ENCODE measurements around the gene MPP7.
"Not testable (repeated sequence)": the region's sequence is repeated elsewhere in the genome, so short reads cannot be mapped to it uniquely, and the experiment has no call there.

MPP7 gene

DNA sequence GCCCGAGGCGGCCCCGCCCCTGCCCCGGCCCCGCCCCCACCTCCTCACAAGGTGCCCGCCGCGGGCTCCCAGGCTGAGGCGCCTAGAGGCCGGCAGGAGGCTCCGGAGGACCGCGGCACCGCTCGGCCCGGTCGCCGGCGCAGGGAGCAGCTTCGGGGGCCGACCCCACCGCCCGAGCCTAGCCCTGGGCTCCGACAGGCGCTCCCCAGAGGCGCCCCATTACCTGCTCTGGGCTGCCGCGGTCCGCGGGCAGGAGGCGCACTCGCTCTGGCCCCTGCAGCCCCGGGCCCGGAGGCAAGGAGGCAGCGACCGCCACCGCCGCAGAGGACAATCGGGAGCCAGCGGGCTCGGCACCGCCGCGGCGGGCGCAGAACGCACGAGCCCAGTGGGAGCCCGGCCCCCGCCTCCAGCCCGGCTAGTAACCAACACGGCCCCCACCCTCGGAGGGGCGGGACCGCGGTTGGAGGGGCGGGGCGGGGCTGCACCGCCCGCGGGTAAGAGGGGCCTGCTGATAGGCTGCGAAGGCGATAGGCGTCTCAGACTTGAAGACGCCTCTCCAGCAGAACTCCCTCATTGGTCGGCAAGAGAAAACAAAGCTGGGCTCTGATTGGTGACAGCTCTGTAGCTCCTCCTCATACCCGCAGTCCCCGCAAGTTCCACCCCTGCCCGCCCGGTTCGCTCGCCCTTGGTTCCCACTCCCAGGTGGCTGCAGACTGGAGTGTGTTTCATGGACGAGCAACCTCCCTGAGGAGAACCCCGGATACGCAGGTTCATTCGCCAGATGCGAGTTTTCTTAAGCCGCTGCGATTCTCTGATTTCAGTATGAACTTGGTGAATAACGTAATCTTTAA lies at the start of gene MPP7:
TSS of gene MPP7 (minus strand) at position 427 of the 851 bp plus-strand sequence. CDS start 64,460 bp downstream, outside the sequence.
- peak; percentile 100 for DNase-seq (ENCODE audit: low spot score)

DNA sequence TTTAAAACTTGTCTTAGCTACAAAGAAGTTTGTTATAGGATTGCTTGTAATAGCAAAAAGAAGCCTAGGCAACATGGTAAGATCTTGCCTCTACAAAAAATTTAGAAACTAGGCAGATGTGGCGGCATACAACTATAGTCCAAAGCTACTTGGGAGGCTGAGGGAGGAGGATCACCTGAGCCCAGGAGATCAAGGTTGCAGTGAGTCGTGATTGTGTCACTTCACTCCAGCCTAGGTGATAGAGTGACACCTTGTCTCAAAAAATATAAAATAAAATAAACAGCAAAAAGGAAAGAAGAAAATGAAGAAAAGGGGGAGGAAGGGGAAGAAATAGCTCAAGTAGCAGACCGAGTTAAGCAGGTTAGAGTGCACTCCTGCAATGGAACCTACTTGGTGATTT lies 47.0 kb upstream of the MPP7 start:
- no peak for DNase-seq (ENCODE audit: low spot score)

GRCh38 chr10:28343987-28344895 lies 41.4 kb upstream of the MPP7 start:
- DNase-seq (ENCODE audit: low spot score): no peak

DNA sequence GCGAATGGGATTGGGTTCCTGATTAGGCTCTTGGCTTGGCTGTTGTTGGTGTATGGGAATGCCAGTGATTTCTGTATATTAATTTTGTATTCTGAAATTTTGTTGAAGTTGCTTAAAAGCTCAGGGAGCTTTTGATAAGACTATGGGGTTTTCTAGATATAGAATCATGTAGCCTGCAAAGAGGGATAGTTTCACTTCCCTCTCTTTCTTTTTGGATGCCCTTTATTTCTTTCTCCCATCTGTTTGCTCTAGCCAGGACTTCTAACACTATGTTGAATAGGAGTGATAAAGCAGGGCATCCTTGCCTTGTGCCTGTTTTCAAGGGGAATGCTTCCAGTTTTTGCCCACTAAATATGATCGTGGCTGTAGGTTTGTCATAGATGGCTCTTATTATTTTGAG lies 40.4 kb upstream of the MPP7 start:
- no peak for DNase-seq (ENCODE audit: low spot score)

DNA sequence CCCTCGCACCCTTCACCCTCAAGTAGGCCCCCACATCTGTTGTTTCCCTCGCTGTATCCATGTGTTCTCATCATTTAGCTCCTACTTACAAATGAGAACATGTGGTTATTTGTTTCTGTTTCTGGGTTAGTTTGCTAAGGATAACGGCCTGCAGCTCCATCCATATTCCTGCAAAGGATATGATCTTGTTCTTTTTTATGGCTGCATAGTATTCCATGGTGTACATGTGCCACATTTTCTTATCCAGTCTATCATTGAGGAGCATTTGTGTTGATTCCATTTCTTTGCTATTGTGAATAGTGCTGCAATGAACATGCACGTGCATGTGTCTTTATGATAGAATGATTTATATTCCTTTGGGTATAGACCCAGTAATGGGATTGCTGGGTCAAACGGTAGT lies 38.8 kb upstream of the MPP7 start:
- not testable (repeated sequence) for DNase-seq (ENCODE audit: low spot score)

DNA sequence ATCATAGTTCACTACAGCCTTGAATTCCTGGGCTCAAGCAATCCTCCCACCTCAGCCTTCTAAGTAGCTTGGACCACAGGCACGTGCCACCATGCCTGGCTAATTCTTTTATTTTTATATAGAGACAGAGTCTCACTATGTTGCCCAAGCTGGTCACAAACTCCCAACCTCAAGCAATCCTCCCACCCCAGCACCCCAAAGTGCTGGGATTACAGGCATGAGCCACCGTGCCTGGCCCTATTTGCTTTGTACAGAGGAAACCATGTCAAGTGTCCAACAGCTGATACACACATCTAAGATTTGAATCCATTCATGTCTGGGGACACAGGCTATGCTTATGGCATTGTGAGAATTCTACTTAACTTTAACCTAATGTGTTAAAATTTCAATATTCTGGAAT lies 29.9 kb upstream of the MPP7 start:
- no peak for DNase-seq (ENCODE audit: low spot score)

- no peak for DNase-seq (ENCODE audit: low spot score)
These were observed 29.0 kb upstream of the MPP7 start for GRCh38 chr10:28331841-28332240.

DNA sequence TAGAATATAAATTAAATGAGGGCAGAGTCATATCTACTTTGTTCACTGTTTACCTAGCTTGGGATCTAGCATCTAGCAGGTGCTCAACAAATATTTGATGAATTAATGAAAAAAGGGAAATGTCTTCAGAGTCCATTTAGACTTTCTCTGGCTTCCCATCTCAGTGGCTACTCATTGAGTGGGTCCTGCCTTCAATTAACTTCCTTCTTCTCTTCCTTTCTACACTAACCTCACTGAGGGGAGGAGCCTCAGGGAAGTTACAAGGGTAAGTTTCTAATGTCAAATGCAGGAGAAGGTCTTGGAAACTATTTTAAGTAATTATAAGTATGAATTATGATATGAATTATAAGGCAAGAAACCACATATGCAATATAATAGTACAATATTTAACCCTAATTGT lies 28.2 kb upstream of the MPP7 start:
- DNase-seq (ENCODE audit: low spot score): no peak

DNA sequence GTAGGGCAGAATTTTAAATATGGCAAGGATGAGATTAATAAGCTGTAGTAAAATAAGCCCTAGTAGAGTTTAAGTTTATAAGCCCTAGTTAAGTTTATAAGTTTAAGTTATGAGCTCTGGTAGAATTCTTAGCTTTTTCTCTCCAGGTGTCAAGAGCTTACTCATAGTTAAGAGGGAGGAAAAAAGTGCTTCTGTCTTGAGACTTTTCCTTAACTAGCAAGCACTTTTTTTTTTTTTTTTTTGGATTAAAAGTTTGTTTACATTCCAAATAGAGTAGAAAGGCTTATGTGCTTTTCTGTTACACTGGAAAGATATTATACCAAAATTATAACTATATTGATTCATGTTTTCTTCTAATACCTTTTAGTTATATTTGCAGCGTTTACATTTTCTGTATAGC lies 25.5 kb upstream of the MPP7 start:
- no peak for DNase-seq (ENCODE audit: low spot score)

GRCh38 chr10:28327491-28327880 lies 24.6 kb upstream of the MPP7 start:
- DNase-seq (ENCODE audit: low spot score): no peak

DNA sequence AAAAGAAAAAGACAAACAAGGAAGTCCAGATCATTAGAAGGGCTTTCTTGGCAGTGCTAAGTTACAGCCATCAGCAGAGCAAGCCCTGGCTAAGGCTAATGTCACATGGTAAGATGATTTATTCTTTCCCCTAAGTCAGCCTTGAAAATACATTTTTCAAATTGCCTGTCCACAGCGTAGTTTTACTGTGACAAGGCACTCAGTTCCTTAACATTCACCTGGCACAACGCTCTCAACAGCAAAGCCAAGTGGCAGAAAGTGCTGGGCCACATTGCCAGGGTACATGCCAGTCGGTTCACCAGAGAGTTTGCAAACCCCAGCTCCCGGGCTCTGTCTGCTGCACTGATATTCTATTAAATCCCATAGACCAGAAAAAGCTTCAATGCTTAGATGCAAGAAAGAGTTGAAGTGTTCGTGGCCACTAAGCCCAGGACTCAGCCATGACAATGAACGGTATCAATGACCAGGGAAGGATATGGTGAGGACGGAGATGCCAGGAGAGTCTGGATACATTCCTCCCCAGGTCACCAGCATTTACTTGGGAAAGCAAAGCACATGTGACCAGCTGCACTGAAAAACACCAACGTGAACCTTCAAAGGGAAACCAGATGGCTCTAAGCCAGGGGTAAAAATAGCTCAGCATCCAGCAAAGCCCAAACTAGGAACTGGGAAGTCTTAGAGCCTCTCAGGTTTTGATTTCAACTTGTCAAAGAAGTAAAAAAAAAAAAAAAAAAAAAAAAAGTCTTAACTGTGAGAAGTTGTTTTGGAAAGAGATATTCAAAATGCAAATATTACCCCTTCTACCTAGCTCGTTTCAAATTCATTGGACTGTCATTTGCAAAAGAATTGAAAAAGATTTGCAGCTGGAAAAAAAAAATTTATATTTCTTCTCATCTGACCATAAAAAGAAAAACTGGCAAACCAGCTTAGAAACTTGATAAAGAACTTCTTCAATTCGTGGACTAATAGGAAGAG lies 23.9 kb upstream of the MPP7 start:
- DNase-seq (ENCODE audit: low spot score): peak; percentile 79

DNA sequence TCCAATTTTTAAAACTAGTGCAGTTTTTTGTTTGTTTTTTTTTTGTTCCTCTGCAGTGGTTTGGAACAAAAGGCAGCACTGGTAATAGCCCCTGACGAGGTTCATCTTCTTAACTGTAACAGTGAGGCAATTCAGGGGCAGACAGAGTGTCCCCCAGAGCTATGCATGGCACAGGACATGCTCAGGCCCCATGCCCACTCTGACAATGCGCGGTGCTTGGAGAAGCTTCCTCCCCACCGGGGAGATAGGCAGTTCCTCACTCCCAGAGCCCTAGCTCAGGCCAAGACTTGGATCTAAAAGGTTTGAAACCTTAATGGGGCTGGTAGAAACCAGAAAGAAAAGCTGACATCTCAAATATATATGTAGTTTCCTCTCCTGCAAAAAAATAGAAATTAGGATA lies 17.9 kb upstream of the MPP7 start:
- DNase-seq (ENCODE audit: low spot score): peak; percentile 57

DNA sequence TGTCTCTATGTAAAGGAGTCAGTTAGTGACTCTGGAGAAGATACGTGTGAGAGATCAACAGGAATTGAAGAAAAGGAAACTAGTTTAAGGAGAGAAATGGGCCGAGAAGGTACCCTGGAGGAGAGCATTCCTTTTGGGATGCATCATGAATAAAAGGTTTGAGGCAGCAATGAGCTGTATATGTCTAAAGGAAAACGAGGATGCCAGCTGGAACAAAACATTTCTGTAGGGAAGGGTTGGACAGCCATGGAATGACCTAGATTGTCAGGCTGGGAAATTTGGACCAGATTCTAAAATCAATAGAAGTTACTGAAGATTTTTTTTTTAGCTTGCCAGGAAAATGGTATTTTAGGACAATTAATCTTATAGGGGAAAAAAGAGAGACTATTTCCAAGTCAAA lies 17.2 kb upstream of the MPP7 start:
- no peak for DNase-seq (ENCODE audit: low spot score)

- DNase-seq (ENCODE audit: low spot score): not testable (repeated sequence)
These were observed 16.2 kb upstream of the MPP7 start for GRCh38 chr10:28319061-28319460.

GRCh38 chr10:28318626-28319025 lies 15.8 kb upstream of the MPP7 start:
- DNase-seq (ENCODE audit: low spot score): no peak

- DNase-seq (ENCODE audit: low spot score): peak; percentile 95
These were observed 14.9 kb upstream of the MPP7 start for GRCh38 chr10:28317760-28318159.

GRCh38 chr10:28316696-28317095 lies 13.8 kb upstream of the MPP7 start:
- no peak for DNase-seq (ENCODE audit: low spot score)

DNA sequence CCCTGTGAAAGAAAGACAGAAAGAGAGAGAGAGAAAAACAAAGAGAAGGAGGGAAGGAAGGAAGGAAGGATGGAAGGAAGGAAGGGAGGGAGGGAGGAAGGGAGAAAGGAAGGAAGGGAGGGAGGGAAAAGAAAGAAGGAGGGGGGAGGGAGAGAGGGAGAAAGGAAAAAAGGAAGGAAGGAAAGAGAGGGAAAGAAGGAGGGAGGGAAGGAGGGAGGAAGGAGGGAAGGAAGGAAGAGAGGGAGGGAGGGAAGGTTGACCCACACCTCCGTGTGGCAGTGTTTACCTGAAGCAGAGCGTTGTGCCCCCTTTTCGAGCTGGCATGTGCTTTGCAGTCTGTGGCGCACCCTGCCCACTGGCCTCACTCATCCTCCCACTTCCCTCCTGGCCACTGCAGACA lies 12.3 kb upstream of the MPP7 start:
- DNase-seq (ENCODE audit: low spot score): no peak

DNA sequence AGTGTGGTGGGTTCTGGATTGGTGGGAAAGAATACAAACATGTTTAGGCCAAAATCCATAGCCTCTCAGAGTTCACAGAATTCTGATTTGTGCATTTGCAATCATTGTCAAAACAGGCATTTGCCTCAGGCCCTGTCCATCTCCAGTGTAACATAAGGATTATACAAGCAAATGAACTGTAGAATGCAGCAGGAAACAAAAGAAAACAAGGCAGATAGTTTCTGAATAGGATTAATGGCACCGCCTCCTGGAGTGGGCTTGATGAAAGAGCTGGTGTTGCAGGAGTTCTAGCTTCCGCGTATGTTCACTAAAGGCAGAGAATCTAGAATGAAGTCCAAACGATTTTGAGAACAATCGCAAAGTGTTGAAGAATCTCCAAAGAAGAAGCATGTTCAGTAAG lies 11.3 kb upstream of the MPP7 start:
- DNase-seq (ENCODE audit: low spot score): no peak

DNA sequence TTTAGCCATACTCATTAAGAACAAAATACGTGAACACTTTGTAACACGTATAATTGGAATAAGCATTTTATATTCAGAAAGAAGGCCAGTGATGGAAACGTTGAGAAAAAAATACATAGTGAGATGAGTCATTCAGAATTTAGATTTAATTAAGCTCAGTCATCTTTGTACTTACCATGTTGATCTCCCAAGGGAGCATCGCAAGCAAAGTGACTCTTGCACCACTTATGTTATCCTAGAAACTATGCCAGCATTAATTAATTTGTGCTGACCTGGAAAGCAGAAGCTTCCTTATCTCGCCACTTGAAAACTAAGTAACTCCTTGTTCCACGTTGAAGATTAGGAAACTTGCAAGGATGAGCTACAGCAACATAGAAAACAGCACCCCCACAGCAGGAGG lies 9.7 kb upstream of the MPP7 start:
- DNase-seq (ENCODE audit: low spot score): no peak

DNA sequence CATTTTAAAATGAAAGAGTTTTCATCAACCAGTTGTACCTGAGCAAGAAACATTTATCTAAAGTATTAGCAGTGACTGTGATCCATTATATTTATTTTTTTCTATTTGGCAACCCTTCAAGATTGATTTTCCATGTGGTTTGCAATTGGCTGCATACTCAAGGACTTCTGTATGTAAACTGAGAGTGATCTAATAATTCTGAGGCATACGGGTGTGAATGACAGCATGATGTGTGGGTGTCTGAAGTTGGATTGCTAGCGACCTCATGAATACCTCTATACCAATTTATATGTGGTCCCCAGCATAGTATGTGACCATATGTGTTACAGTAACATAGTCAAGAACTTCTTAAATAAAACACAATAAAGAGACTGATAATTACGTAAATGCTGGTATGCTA lies 8.2 kb upstream of the MPP7 start:
- DNase-seq (ENCODE audit: low spot score): no peak

DNA sequence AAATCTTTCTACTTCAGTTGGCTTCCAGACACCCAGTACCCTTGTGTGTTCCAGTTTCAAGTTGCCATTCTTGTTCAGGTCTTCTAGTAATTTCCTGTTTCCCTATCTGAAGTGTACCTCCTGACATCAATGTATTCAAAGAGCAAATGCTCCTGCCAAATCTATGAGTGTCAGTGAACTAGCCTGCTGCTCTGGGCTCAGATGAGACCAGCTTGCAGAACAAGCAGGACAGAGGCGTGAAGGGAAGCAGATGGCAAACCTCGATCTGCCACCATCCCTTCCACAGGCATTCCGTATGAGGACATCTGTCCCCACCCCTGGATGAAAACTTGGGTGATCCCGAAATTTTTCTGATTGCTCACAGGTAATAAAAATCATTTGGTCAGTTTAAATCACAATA lies 4.4 kb upstream of the MPP7 start:
- DNase-seq (ENCODE audit: low spot score): peak; percentile 83

Data from cerebellar cortex (tissue), 1 donor.